Measurements from ENCODE around the gene SLITRK1. TPM values are rescaled to one million over a fixed set of nuclear protein-coding genes. Genes with fewer than 3 reads are reported as not detected.

Gene SLITRK1
- total RNA-seq, 1 donor from 2014 or later = 2.1 TPM

GRCh38 chr13:83906240-83906820 is 24.1 kb upstream of the SLITRK1 start:
- Mint-ChIP-seq H3K27ac (no peak overlapping the region), H3K9me3 (peaks cover 4% of the 10 kb centered on the region), H3K36me3 (peaks cover 3% of the 10 kb centered on the region), H3K27me3 (no peaks in the 10 kb centered on the region), H3K4me3 (no peak overlapping the region), H3K4me1 (ENCODE audit: unreplicated experiment) (no peaks in the 10 kb centered on the region)
- no peak for DNase-seq (ENCODE audit: extremely low spot score, unreplicated experiment)
- TF ChIP-seq, protein P1, sequence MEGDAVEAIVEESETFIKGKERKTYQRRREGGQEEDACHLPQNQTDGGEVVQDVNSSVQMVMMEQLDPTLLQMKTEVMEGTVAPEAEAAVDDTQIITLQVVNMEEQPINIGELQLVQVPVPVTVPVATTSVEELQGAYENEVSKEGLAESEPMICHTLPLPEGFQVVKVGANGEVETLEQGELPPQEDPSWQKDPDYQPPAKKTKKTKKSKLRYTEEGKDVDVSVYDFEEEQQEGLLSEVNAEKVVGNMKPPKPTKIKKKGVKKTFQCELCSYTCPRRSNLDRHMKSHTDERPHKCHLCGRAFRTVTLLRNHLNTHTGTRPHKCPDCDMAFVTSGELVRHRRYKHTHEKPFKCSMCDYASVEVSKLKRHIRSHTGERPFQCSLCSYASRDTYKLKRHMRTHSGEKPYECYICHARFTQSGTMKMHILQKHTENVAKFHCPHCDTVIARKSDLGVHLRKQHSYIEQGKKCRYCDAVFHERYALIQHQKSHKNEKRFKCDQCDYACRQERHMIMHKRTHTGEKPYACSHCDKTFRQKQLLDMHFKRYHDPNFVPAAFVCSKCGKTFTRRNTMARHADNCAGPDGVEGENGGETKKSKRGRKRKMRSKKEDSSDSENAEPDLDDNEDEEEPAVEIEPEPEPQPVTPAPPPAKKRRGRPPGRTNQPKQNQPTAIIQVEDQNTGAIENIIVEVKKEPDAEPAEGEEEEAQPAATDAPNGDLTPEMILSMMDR (conservative IDR thresholded peaks at IDR 0.05) = no peak

DNA sequence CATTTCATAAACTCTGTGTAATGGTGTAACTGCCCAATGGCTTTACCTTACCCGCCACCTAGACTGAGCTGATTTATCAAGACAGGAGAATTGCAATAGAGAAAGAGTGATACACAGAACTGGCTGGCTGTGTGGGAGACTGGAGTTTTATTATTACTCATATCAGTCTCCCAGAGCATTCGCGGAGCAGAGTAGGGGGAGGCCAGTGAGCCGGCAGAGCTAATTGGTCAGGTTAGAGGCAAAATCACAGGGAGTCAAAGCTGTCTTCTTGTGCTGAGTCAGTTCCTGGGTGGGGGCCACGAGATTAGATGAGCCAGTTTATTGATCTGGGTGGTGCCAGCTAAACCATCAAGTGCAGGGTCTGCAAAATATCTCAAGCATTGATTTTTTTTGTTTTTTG is 23.4 kb upstream of the SLITRK1 start:
- Mint-ChIP-seq H3K4me1 (ENCODE audit: unreplicated experiment) (no peaks in the 10 kb centered on the region), H3K9me3 (peaks cover 4% of the 10 kb centered on the region), H3K27me3 (no peaks in the 10 kb centered on the region), H3K27ac (no peak overlapping the region), H3K4me3 (no peak overlapping the region), H3K36me3 (peaks cover 3% of the 10 kb centered on the region)
- DNase-seq (ENCODE audit: extremely low spot score, unreplicated experiment) = no peak
- TF ChIP-seq, protein P1 (conservative IDR thresholded peaks at IDR 0.05) = no peak

GRCh38 chr13:83895994-83896580 is 13.8 kb upstream of the SLITRK1 start:
- H3K4me3 Mint-ChIP-seq = no peak overlapping the region

GRCh38 chr13:83890358-83890757 is 8.1 kb upstream of the SLITRK1 start:
- Mint-ChIP-seq H3K36me3 (no peaks in the 10 kb centered on the region), H3K27me3 (peaks cover 3% of the 10 kb centered on the region), H3K27ac (no peak overlapping the region), H3K4me1 (ENCODE audit: unreplicated experiment) (no peaks in the 10 kb centered on the region), H3K9me3 (no peaks in the 10 kb centered on the region), H3K4me3 (no peak overlapping the region)
- DNase-seq (ENCODE audit: extremely low spot score, unreplicated experiment) = no peak
- TF ChIP-seq, protein P1 (conservative IDR thresholded peaks at IDR 0.05) = no peak

More at GRCh38 chr13:83895994-83896580, 13.8 kb upstream of the SLITRK1 start:
- Mint-ChIP-seq H3K27ac (no peak overlapping the region), H3K27me3 (no peaks in the 10 kb centered on the region), H3K9me3 (no peaks in the 10 kb centered on the region), H3K4me1 (ENCODE audit: unreplicated experiment) (no peaks in the 10 kb centered on the region), H3K36me3 (no peaks in the 10 kb centered on the region)
- TF ChIP-seq, protein P1 (conservative IDR thresholded peaks at IDR 0.05) = no peak
- no peak for DNase-seq (ENCODE audit: extremely low spot score, unreplicated experiment)

DNA sequence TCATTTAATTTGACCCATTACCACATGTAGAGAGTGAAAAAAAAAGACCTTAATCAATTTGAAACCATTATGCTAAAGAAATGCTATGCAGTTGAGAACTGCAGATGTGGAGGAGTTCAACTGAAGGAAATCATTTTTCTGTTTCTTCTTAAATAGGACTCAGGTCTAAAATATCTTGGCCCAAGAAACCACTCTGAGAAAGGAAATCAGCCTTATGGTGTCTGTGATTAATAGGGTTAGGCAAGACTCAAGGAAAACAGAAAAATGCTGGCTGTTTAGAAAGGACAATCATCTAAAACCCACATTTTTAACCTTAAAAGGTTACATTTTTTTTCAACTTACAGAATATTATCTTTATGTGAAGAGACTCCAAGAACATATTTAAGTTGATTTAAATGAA is 1.9 kb upstream of the SLITRK1 start:
- Mint-ChIP-seq H3K27me3 (peaks cover 62% of the 10 kb centered on the region), H3K9me3 (no peaks in the 10 kb centered on the region), H3K36me3 (no peaks in the 10 kb centered on the region), H3K4me3 (no peak overlapping the region), H3K27ac (no peak overlapping the region), H3K4me1 (ENCODE audit: unreplicated experiment) (peaks cover 6% of the 10 kb centered on the region)
- TF ChIP-seq, protein P1 (conservative IDR thresholded peaks at IDR 0.05) = no peak
- no peak for DNase-seq (ENCODE audit: extremely low spot score, unreplicated experiment)
